ENCODE data around the gene HNRNPDL.

The HNRNPDL gene

DNA sequence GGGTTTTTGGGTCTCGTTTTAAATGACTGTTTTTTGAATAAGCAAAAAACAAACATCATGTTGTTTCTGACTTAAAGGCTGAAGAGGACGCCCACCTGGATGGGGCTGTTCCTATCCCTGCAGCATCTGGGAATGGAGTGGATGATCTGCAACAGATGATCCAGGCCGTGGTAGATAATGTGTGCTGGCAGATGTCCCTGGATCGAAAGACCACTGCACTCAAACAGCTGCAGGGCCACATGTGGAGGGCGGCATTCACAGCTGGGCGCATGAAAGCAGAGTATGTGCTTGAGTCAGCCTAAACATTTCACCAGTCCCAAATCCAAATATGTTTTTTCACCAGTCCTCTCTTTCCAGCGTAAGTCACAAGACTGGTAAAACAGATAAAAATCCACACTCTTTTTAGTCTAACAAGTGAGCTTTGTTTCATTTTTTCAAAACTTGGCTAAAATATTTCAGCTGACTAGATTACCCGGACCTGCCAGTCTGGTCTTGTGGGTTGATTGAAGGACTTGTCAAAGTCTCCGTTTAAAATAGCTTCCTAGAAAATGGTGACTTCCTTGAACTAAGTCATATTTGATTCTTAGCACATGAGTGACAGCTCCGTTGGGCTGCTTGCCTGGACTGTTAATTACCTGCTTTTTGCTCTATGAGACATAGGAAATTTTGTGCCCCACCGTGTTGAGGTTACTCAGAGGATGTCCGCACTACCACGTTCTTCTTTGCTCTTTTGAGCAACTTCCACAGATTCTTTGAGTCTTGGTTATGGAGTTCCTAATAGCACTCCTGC lies 20.9 kb upstream of the HNRNPDL start:
- no peak overlapping the region for H3K4me3 ChIP-seq (replicated peaks; ENCODE audit: low read depth, low read length)
- no peak for DNase-seq (ENCODE audit: extremely low read depth, low read depth)
- TF ChIP-seq, protein P1, sequence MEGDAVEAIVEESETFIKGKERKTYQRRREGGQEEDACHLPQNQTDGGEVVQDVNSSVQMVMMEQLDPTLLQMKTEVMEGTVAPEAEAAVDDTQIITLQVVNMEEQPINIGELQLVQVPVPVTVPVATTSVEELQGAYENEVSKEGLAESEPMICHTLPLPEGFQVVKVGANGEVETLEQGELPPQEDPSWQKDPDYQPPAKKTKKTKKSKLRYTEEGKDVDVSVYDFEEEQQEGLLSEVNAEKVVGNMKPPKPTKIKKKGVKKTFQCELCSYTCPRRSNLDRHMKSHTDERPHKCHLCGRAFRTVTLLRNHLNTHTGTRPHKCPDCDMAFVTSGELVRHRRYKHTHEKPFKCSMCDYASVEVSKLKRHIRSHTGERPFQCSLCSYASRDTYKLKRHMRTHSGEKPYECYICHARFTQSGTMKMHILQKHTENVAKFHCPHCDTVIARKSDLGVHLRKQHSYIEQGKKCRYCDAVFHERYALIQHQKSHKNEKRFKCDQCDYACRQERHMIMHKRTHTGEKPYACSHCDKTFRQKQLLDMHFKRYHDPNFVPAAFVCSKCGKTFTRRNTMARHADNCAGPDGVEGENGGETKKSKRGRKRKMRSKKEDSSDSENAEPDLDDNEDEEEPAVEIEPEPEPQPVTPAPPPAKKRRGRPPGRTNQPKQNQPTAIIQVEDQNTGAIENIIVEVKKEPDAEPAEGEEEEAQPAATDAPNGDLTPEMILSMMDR (IDR thresholded peaks at IDR 0.05; ENCODE audit: low read depth, low read length, missing control alignments): no peak

GRCh38 chr4:82447886-82448285 lies 17.6 kb upstream of the HNRNPDL start:
- no peak overlapping the region for H3K4me3 ChIP-seq (replicated peaks; ENCODE audit: low read depth, low read length)
- TF ChIP-seq, protein P1 (IDR thresholded peaks at IDR 0.05; ENCODE audit: low read depth, low read length, missing control alignments): no peak
- DNase-seq (ENCODE audit: extremely low read depth, low read depth): no peak

GRCh38 chr4:82439088-82439487 lies 8.8 kb upstream of the HNRNPDL start:
- H3K4me3 ChIP-seq (replicated peaks; ENCODE audit: low read depth, low read length): no peak overlapping the region
- DNase-seq (ENCODE audit: extremely low read depth, low read depth): no peak
- TF ChIP-seq, protein P1 (IDR thresholded peaks at IDR 0.05; ENCODE audit: low read depth, low read length, missing control alignments): no peak

DNA sequence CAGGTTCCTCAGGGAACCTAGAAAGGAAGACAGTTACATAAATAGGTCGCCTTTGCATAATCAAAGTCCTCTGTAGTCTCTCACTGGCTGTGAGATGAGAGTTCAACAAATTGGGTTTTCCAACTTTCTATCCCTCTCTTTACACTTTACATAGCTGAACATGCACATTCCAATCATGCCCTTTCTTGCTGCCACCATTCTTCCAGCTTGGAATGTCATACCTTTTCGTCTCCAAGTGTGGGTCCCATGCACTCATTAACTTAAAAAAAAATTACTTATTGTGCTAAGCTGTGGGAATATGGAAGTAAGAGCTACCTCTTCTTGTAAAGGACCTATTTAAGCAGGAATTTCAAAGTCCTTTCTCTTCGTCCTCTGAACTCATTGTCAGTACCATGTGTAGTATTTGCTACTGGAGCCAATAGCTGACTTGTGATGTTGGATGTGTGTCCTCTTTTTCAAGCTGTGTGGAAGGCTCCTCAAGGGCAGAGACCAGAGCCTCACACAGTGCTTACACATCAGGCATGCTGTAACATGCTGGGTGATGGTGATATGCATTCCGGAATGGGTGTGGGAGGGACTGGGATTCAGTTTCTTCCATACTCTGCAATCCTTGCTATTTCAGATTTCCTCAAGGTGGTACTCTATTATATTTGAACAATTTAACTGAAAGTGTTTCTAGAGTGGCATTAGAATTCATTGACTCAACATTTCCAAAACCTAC lies 7.2 kb upstream of the HNRNPDL start:
- H3K4me3 ChIP-seq (replicated peaks; ENCODE audit: low read depth, low read length): no peak overlapping the region
- DNase-seq (ENCODE audit: extremely low read depth, low read depth): no peak
- TF ChIP-seq, protein P1 (IDR thresholded peaks at IDR 0.05; ENCODE audit: low read depth, low read length, missing control alignments): no peak

- TF ChIP-seq, protein P1 (IDR thresholded peaks at IDR 0.05; ENCODE audit: low read depth, low read length, missing control alignments): no peak
- DNase-seq (ENCODE audit: extremely low read depth, low read depth): no peak
- no peak overlapping the region for H3K4me3 ChIP-seq (replicated peaks; ENCODE audit: low read depth, low read length)
Observed at GRCh38 chr4:82436780-82437179, 6.5 kb upstream of the HNRNPDL start.

DNA sequence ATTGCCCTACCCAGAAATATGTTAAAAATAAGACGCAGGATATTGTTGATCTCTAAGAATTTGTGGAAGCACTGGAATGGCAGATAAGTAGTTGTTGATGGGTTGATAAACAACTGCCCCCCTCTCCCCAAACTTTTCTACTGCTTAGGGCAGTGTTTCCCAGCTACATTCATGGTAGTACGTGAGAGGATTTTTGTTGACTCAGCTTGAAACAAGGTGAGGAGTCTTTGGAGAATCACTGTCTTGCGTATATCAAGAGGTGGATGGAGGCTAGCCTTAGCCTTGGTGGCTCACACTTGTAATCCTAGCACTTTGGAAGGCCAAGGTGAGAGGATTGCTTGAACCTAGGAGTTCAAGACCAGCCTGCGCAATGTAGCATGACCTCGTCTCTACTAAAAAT lies 5.9 kb upstream of the HNRNPDL start:
- H3K4me3 ChIP-seq (replicated peaks; ENCODE audit: low read depth, low read length): no peak overlapping the region
- TF ChIP-seq, protein P1 (IDR thresholded peaks at IDR 0.05; ENCODE audit: low read depth, low read length, missing control alignments): no peak
- no peak for DNase-seq (ENCODE audit: extremely low read depth, low read depth)
